Large intestine (tissue), 12 donors: Measurements from ENCODE around the gene ANXA9. TPM values are rescaled to one million over a fixed set of nuclear protein-coding genes. Genes with fewer than 3 reads are reported as not detected.

Experiments used
- DNase-seq, 2 donors: peaks; one replicate each; pipeline versions ENCODE4 v3.0.0 to v3.0.0-alpha.2; 2013
- H3K27ac ChIP-seq: one replicate; pipeline ENCODE4 v1.5.1; 2013; ENCODE audit warnings: low read length
- H3K27me3 ChIP-seq: 2 replicates; pipeline ENCODE4 v1.6.1; 2013; ENCODE audit warnings: low read length; ENCODE audit not compliant: control insufficient read depth, insufficient read depth
- H3K36me3 ChIP-seq: 2 replicates; pipeline ENCODE4 v1.6.1; 2013; ENCODE audit warnings: low read length; ENCODE audit not compliant: control insufficient read depth, insufficient read depth
- H3K4me1 ChIP-seq: one replicate; pipeline ENCODE4 v1.6.1; 2013; ENCODE audit warnings: low read length; ENCODE audit not compliant: control insufficient read depth, insufficient read depth
- H3K4me3 ChIP-seq: one replicate; pipeline ENCODE4 v1.5.1; 2013; ENCODE audit warnings: low read length
- H3K9me3 ChIP-seq: one replicate; pipeline ENCODE4 v1.6.1; 2013; ENCODE audit warnings: mild to moderate bottlenecking, low read depth, low read length, moderate library complexity; ENCODE audit not compliant: control insufficient read depth
- WGBS: methylation state at CpG from one replicate; pipeline ENCODE4 v1.1.5; 2013; ENCODE audit warnings: low lambda C conversion rate; ENCODE audit not compliant: insufficient coverage; 5-methylcytosine and 5-hydroxymethylcytosine counted together
- long read RNA-seq, 11 donors: transcript quantifications; one replicate each; lab custom pipeline, GENCODE V29; 2026
- polyA plus RNA-seq: library from polyadenylated mRNA; unstranded; fragments of 120-200 nt; gene quantifications from one replicate; pipeline ENCODE4 v1.2.1, GENCODE V29; 2013

Gene ANXA9, protein sequence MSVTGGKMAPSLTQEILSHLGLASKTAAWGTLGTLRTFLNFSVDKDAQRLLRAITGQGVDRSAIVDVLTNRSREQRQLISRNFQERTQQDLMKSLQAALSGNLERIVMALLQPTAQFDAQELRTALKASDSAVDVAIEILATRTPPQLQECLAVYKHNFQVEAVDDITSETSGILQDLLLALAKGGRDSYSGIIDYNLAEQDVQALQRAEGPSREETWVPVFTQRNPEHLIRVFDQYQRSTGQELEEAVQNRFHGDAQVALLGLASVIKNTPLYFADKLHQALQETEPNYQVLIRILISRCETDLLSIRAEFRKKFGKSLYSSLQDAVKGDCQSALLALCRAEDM
- polyA plus RNA-seq: 3.2 TPM
- long read RNA-seq, donor 1: 0 reads
- long read RNA-seq, donor 2, partial matches to known transcripts: 33 of 35 reads
- long read RNA-seq, donor 2, other reads (novel, unspliced or antisense): 0 of 35 reads
- long read RNA-seq, donor 3: 0 reads
- long read RNA-seq, donor 4: 0 reads
- long read RNA-seq, donor 5: 0 reads
- long read RNA-seq, donor 6: 0 reads
- long read RNA-seq, donor 7: 0 reads
- long read RNA-seq, donor 8, partial matches to known transcripts: 0 of 2 reads
- long read RNA-seq, donor 8, other reads (novel, unspliced or antisense): 0 of 2 reads
- long read RNA-seq, donor 9: 0 reads
- long read RNA-seq, donor 10, partial matches to known transcripts: 27 of 27 reads
- long read RNA-seq, donor 10, other reads (novel, unspliced or antisense): 0 of 27 reads
- long read RNA-seq, donor 11, partial matches to known transcripts: 0 of 1 reads
- long read RNA-seq, donor 11, other reads (novel, unspliced or antisense): 0 of 1 reads

DNA sequence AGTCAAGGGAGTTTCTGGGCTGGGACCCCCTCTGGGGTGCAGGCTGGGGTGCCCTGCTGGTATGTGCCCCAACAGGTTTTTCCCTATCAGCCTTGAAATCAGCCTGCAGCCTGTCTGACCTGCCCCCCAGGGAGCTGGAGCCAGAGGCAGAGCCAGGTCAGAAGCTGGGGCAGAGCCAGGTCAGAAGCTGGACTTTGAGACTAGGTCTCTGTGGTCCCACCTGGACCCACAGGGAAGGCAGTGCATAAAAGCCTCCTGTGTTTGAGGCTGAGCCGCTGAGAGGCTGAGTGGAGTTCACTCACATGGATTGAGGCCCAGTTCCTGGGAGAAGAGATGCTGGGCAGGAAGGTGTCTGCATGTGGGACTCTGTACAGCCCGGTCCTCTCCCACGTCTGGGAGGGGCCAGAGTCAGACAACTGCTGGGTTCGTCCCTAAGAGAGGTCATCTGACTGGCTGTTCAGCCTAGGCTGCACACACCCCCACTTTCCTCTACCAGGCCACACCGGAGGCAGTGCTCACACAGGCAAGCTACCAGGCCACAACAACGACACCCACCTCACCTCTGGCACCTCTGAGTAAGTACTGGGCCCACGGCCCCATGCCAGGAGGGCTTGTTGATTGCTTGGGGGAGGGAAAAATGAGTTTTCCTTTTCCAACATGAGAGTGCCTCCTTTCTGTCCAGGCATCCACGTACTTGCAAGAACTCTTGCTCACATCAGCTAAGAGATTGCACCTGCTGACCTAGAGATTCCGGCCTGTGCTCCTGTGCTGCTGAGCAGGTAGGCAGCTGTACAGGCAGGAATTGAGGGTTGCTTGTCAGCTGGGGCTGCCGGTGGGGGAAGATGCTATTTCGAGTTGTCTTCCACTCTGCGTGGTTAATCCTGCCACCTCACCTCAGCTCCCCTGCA lies at the start of gene ANXA9:
TSS of gene ANXA9 (plus strand) at position 488 of the 908 bp plus-strand sequence. CDS start 814 bp downstream, outside the sequence.
- H3K4me1 ChIP-seq: peaks cover 50% of the 10 kb centered on the region
- peak within 1 kb of the TSS; percentile 69 for H3K27ac ChIP-seq
- no CpG with 5 or more reads among the region's 12 CpGs for WGBS
- no peaks in the 10 kb centered on the region for H3K36me3 ChIP-seq
- no peaks in the 10 kb centered on the region for H3K9me3 ChIP-seq
- H3K4me3 ChIP-seq: no peak within 1 kb of the TSS
- H3K27me3 ChIP-seq: no peaks in the 10 kb centered on the region
- peak; percentile 78 to 87 for DNase-seq

DNA sequence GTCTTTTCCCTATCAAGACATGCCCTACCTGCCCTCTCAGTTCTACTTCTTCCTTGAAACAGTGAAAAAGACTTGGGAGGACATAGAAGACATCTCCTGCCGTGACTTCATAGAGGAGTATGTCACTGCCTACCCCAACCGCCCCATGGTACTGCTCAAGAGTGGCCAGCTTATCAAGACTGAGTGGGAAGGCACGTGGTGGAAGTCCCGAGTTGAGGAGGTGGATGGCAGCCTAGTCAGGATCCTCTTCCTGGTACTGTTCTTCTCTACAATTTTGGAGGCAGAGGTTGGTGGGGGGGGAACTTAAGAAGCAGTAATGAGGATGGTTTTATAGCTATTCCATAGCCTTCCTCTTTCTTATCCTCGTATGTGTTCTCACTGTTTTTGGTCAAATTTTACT lies 37.2 kb upstream of the ANXA9 start:
- DNase-seq: no peak
- Histone ChIP-seq H3K4me1 (no peaks in the 10 kb centered on the region), H3K4me3 (no peak overlapping the region), H3K27ac (no peak overlapping the region), H3K36me3 (peaks cover 85% of the 10 kb centered on the region), H3K9me3 (no peaks in the 10 kb centered on the region), H3K27me3 (no peaks in the 10 kb centered on the region)
- WGBS: no CpG with 5 or more reads among the region's 5 CpGs

DNA sequence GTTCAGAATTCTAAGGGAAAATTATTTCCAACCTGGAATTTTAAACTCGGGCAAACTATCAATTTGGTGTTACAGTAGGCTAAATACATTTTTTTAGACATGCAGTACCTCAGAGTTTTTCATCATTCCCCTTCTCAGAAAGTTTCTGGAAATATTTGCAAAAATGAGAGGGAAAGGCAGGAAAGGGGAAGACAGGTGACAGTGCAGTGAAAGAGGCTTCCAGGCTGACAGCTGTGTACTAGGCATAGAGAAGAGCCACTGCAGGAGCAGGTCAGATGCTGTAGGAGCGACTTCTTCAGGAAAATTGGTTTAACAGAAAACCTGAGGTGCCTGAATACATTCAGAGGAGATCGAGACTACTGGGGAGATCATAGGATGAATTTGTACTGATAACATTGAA lies 27.4 kb upstream of the ANXA9 start:
- WGBS: 100% methylated on average over 1 of the region's 3 CpGs
- no peak overlapping the region for H3K27ac ChIP-seq

DNA sequence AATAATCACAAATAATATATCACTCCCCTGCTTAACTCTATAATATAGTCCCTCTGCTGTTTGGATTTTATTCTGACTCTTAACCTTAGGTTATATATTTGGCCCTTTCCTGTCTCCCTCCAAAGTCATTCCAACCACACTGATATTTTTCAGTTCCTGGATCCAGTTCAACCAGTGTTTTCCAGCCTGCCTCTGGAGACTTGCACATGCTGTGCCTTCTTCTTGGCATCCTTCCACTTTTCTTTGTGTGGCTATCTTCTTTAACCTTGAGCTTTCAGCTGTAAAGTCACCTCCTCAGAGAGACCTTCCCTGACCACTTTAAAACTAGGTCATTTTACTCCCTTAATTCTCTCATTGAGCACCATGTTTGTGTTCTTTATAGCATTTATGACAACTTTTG lies 26.8 kb upstream of the ANXA9 start:
- Histone ChIP-seq H3K4me3 (no peak overlapping the region), H3K9me3 (no peaks in the 10 kb centered on the region), H3K27me3 (no peaks in the 10 kb centered on the region), H3K36me3 (peaks cover 61% of the 10 kb centered on the region), H3K27ac (no peak overlapping the region), H3K4me1 (no peaks in the 10 kb centered on the region)
- no peak for DNase-seq

More for the DNA sequence above, 27.4 kb upstream of the ANXA9 start:
- no peaks in the 10 kb centered on the region for H3K9me3 ChIP-seq
- H3K36me3 ChIP-seq: peaks cover 61% of the 10 kb centered on the region
- no peaks in the 10 kb centered on the region for H3K27me3 ChIP-seq
- H3K4me1 ChIP-seq: no peaks in the 10 kb centered on the region
- H3K4me3 ChIP-seq: no peak overlapping the region
- no peak for DNase-seq

DNA sequence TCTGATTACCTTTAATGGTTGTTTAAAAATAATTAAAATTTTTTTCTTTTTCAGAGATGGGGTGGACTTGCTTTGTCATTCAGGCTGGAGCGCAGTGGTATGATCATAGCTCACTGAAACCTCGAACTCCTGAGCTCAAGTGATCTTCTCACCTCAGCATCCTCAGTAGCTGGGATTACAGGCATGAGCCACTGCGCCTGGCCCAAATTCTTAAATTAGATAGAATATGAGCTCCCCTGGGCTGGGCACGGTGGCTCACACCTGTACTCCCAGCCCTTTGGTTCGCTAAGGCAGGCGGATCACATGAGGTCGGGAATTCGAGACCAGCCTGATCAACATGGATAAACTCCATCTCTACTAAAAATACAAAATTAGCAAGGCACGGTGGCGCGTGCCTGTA lies 24.4 kb upstream of the ANXA9 start:
- DNase-seq: no peak
- no peaks in the 10 kb centered on the region for H3K9me3 ChIP-seq
- peaks cover 65% of the 10 kb centered on the region for H3K36me3 ChIP-seq

DNA sequence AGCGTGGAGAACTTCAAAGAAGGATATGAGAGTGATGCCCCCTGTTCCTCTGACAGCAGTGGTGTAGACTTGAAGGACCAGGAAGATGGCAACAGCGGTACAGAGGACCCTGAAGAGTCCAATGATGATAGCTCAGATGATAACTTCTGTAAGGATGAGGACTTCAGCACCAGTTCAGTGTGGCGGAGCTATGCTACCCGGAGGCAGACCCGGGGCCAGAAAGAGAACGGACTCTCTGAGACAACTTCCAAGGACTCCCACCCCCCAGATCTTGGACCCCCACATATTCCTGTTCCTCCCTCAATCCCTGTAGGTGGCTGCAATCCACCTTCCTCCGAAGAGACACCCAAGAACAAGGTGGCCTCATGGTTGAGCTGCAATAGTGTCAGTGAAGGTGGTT lies 21.4 kb upstream of the ANXA9 start:
- Histone ChIP-seq H3K27ac (no peak overlapping the region), H3K4me1 (peaks cover 2% of the 10 kb centered on the region), H3K9me3 (no peaks in the 10 kb centered on the region), H3K4me3 (no peak overlapping the region), H3K36me3 (peaks cover 78% of the 10 kb centered on the region), H3K27me3 (no peaks in the 10 kb centered on the region)
- no CpG with 5 or more reads among the region's 7 CpGs for WGBS
- DNase-seq: no peak

More for the DNA sequence above, 24.4 kb upstream of the ANXA9 start:
- WGBS: no CpG with 5 or more reads among the region's 11 CpGs
- Histone ChIP-seq H3K4me3 (no peak overlapping the region), H3K4me1 (peaks cover 2% of the 10 kb centered on the region), H3K27me3 (no peaks in the 10 kb centered on the region), H3K27ac (no peak overlapping the region)

DNA sequence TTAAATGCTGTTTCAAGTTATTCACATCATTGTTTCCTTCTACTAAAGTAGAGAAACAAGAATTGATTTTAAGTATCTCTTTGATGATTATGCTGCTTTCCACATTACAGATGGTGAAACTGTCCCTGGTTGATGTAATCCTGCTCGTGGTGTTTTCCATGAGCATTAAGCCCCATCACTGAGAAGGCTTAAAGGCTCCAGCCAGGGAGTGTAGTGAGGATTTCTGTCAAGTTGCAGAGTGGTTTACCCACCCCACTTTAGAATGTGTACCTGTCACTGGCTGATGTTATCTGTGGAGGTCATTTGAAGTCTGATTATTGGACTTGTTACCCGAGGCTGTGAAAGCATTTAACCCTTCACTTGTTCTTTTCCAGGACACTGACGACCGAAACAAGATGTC lies 20.3 kb upstream of the ANXA9 start:
- Histone ChIP-seq H3K4me3 (no peak overlapping the region), H3K36me3 (peaks cover 85% of the 10 kb centered on the region), H3K27me3 (no peaks in the 10 kb centered on the region), H3K9me3 (no peaks in the 10 kb centered on the region), H3K4me1 (peaks cover 2% of the 10 kb centered on the region), H3K27ac (no peak overlapping the region)
- DNase-seq: no peak
- no CpG with 5 or more reads among the region's 4 CpGs for WGBS

DNA sequence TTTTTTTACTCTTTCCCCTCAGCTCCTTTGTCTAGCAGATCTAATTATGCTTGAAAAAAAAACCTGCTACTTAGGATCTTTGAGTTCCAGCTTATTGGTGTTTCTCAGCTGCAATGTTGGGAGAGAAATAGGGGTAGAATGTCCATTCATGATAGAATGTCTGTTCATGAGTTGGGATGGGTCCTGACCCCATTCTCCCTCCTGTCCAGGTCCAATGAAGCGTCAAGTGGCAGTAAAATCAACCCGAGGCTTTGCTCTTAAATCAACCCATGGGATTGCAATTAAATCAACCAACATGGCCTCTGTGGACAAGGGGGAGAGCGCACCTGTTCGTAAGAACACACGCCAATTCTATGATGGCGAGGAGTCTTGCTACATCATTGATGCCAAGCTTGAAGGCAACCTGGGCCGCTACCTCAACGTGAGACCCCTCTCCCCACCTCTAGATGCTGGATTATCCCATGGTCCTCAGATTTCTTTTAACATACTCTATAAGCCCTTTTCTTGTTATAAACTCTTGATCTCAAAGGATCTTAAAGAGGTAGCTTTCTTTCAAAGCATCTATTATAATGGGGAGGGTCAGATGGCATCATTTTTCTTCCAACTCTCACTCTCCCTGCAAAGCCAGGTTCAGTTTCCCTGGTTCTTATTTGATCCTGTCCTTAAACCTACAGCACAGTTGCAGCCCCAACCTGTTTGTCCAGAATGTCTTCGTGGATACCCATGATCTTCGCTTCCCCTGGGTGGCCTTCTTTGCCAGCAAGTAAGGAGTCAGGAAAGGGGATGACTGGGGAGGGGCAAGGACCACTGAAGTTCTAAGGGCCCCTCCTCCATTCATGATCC lies 18.6 kb upstream of the ANXA9 start:
- H3K36me3 ChIP-seq: peaks cover 89% of the 10 kb centered on the region
- no peak overlapping the region for H3K4me3 ChIP-seq
- WGBS: no CpG with 5 or more reads among the region's 10 CpGs
- no peaks in the 10 kb centered on the region for H3K9me3 ChIP-seq
- no peak overlapping the region for H3K27ac ChIP-seq
- H3K27me3 ChIP-seq: no peaks in the 10 kb centered on the region
- no peak for DNase-seq
- peaks cover 5% of the 10 kb centered on the region for H3K4me1 ChIP-seq

DNA sequence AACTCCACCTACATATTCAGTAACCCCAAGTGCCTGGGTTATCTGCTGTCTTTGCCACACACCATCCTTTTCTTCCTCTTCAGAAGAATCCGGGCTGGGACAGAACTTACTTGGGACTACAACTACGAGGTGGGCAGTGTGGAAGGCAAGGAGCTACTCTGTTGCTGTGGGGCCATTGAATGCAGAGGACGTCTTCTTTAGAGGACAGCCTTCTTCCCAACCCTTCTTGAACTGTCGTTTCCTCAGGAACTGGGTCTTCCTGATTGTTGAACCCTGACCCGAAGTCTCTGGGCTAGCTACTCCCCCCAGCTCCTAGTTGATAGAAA lies 18.0 kb upstream of the ANXA9 start:
- H3K9me3 ChIP-seq: no peaks in the 10 kb centered on the region
- DNase-seq: no peak
- WGBS: no CpG with 5 or more reads among the region's 5 CpGs
- no peak overlapping the region for H3K4me3 ChIP-seq
- peaks cover 94% of the 10 kb centered on the region for H3K36me3 ChIP-seq
- no peak overlapping the region for H3K27ac ChIP-seq
- peaks cover 10% of the 10 kb centered on the region for H3K4me1 ChIP-seq
- no peaks in the 10 kb centered on the region for H3K27me3 ChIP-seq
